ENCODE results near the gene MBD3L4. TPM values are rescaled to one million over a fixed set of nuclear protein-coding genes. Genes with fewer than 3 reads are reported as not detected.
"Not testable (repeated sequence)": the region's sequence is repeated elsewhere in the genome, so short reads cannot be mapped to it uniquely, and the experiment has no call there.

Gene MBD3L4
- total RNA-seq, 4 donors from 2014 or later: not detected

DNA sequence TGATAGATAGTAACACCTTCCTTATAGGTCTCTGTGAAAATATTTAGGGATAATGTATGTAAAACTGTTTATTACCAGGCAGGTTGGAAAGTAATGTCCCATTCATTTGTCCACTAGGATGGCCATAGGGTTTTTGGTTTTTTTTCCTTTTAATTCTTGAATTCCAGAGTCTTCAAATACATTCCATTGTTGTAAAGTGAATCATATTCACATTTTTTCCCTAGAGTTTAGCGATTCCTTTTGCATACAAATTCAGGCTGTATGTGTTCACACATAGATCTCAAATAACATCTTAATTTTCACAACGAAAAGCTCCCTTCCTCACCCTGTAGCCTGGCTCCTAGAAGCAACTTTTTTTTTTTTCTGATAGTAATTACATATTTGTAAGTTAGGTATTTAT is 27.7 kb upstream of the MBD3L4 start:
- Histone ChIP-seq H3K4me1 (no peaks in the 10 kb centered on the region), H3K27me3 (no peaks in the 10 kb centered on the region), H3K27ac (no peak overlapping the region), H3K9me3 (no peaks in the 10 kb centered on the region), H3K36me3 (no peaks in the 10 kb centered on the region), H3K4me3 (no peak overlapping the region)
- intact Hi-C loops (cut with DNase I; ENCODE audit: low total_unique reads): no loop called here
- no peak for DNase-seq
- TF ChIP-seq CTCF (IDR thresholded peaks at IDR 0.05): no peak
- no peak for TF ChIP-seq POLR2A (IDR thresholded peaks at IDR 0.05)

DNA sequence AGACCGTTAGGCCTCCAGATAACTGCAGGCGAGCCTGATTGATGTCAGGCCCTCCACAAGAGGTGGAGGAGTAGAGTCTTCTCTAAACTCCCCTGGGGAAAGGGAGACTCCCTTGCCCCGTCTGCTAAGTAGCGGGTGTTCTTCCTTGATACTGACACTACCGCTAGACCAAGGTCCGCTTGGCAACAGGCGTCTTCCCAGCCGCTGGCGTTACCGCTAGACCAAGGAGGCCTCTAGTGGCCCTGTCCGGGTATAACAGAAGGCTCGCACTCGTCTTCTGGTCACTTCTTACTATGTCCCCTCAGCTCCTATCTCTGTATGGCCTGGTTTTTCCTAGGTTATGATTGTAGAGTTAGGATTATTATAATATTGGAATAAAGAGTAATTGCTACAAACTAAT is 27.1 kb upstream of the MBD3L4 start:
- H3K27ac ChIP-seq; DNase-seq; intact Hi-C loops (cut with DNase I; ENCODE audit: low total_unique reads); H3K4me1 ChIP-seq; H3K4me3 ChIP-seq; H3K36me3 ChIP-seq; H3K27me3 ChIP-seq; H3K9me3 ChIP-seq: not testable (repeated sequence)

DNA sequence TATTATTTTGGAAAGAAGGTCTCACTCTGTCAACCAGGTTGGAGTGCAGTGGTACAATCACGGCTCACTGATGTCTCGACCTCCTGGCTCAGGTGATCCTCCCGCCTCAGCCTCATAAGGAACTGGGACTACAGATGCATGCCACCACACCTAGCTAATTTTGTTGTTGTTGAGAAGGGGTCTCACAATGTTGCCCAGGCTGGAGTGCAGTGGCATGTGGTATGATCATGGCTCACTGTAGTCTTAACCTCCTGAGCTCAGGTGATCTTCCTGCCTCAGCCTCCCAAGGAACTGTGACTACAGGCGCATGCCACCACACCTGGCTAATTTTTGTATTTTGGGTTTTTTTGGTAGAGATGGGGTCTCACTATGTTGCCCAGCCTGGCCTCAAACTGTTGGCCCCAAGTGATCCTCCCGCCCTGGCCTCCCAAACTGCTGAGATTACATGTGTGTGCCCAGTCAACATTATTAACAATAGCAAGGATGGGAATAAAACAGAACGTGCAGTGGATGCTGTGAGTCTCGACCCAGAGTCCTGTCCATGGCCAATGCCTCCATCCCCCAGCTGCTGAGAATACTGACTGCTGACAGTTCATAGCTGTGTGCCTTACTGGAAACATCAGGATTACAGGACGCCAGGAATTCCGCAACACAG is 23.9 kb upstream of the MBD3L4 start:
- no peaks in the 10 kb centered on the region for H3K27me3 ChIP-seq
- intact Hi-C loops (cut with DNase I; ENCODE audit: low total_unique reads): no loop called here
- no peak for TF ChIP-seq CTCF (IDR thresholded peaks at IDR 0.05)

GRCh38 chr19:7063339-7063738 is 23.4 kb upstream of the MBD3L4 start:
- TF ChIP-seq CTCF (IDR thresholded peaks at IDR 0.05) (no peak), POLR2A (IDR thresholded peaks at IDR 0.05) (no peak)
- Histone ChIP-seq H3K9me3 (no peaks in the 10 kb centered on the region), H3K27ac (no peak overlapping the region), H3K36me3 (no peaks in the 10 kb centered on the region), H3K4me1 (no peaks in the 10 kb centered on the region), H3K4me3 (no peak overlapping the region), H3K27me3 (no peaks in the 10 kb centered on the region)
- no peak for DNase-seq
- intact Hi-C loops (cut with DNase I; ENCODE audit: low total_unique reads): no loop called here

More for the DNA sequence above, 23.9 kb upstream of the MBD3L4 start:
- Histone ChIP-seq H3K4me3 (no peak overlapping the region), H3K27ac (no peak overlapping the region), H3K9me3 (no peaks in the 10 kb centered on the region), H3K36me3 (no peaks in the 10 kb centered on the region), H3K4me1 (no peaks in the 10 kb centered on the region)
- DNase-seq: no peak

- H3K27me3 ChIP-seq; DNase-seq; H3K4me1 ChIP-seq; H3K4me3 ChIP-seq; H3K27ac ChIP-seq; H3K36me3 ChIP-seq; H3K9me3 ChIP-seq; intact Hi-C loops (cut with DNase I; ENCODE audit: low total_unique reads): not testable (repeated sequence)
Measured at GRCh38 chr19:7059977-7060376, 20.0 kb upstream of the MBD3L4 start.

GRCh38 chr19:7058576-7058975 is 18.6 kb upstream of the MBD3L4 start, which contains the start of gene MBD3L3:
MBD3L3 (minus strand) TSS chr19:7058676; CDS start chr19:7058605, 71 bp downstream.
- H3K4me3 ChIP-seq; H3K27me3 ChIP-seq; H3K36me3 ChIP-seq; intact Hi-C loops (cut with DNase I; ENCODE audit: low total_unique reads); DNase-seq; H3K9me3 ChIP-seq; H3K4me1 ChIP-seq; H3K27ac ChIP-seq: not testable (repeated sequence)

DNA sequence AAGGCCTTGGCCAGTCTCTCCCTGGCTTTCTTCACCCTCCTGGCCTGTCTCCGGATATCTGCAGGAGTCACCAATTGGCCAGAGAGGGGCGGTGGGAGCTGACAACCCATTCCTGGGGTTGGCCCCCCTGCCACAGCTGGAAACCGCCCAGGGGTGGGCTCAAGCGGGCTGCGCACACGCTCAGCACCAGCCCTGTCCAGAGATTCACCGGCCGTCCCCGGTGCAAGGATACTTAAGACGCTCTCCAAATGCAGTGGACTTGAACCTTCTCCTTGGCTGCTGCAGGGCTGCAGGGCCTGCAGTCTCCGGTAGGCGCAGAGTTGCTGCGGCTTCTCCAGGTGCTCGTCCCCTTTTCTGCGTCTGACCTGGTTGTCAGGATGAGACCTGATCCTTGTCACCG is 16.4 kb upstream of the MBD3L4 start:
- H3K4me1 ChIP-seq; intact Hi-C loops (cut with DNase I; ENCODE audit: low total_unique reads); H3K27me3 ChIP-seq; DNase-seq; H3K4me3 ChIP-seq; H3K27ac ChIP-seq; H3K36me3 ChIP-seq; H3K9me3 ChIP-seq: not testable (repeated sequence)

DNA sequence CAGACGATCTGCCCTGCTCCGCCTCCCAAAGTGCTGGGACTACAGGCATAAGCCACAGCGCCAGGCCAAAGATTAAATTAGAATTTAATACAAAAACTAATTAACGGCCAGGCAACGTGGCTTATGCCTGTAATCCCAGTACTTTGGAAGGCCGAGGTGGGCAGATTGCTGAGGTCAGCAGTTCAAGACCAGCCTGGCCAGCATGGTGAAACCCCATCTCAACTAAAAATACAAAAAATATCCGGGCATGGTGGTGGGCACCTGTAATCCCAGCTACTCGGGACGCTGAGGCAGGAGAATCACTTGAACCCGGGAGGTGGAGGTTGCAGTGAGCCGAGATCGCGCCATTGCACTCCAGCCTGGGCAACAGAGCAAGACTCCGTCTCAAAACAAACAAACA is 15.7 kb upstream of the MBD3L4 start:
- H3K9me3 ChIP-seq; H3K27ac ChIP-seq; H3K36me3 ChIP-seq; DNase-seq; H3K4me3 ChIP-seq; intact Hi-C loops (cut with DNase I; ENCODE audit: low total_unique reads); H3K27me3 ChIP-seq; H3K4me1 ChIP-seq: not testable (repeated sequence)

- DNase-seq; H3K27me3 ChIP-seq; intact Hi-C loops (cut with DNase I; ENCODE audit: low total_unique reads); H3K36me3 ChIP-seq; H3K4me1 ChIP-seq; H3K9me3 ChIP-seq; H3K4me3 ChIP-seq; H3K27ac ChIP-seq: not testable (repeated sequence)
Measured at GRCh38 chr19:7054635-7055368, 14.8 kb upstream of the MBD3L4 start.

DNA sequence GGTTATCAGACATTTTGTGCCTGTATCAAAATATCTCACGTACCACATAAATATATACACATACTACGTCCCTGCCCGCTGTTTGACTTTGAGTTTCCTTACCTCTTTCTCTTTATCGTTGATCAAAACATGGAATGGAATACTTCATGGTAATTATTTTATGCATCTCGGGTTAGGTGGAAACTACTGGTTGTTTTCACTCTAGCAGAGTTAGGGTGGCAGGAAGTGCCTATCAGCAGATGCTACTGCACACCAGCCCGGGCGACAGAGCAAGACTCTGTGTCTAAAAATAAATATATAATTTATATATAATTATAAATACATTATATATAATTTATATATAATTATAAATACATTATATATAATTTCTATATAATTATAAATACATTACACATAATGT is 12.9 kb upstream of the MBD3L4 start:
- H3K36me3 ChIP-seq; DNase-seq; H3K27me3 ChIP-seq; H3K9me3 ChIP-seq; H3K4me1 ChIP-seq; H3K27ac ChIP-seq; intact Hi-C loops (cut with DNase I; ENCODE audit: low total_unique reads); H3K4me3 ChIP-seq: not testable (repeated sequence)
